Esophagus (tissue), 2 donors: ENCODE measurements around the gene RBMS3. TPM values are rescaled to one million over a fixed set of nuclear protein-coding genes. Genes with fewer than 3 reads are reported as not detected.

ENCODE experiments used
- H3K27ac ChIP-seq, 2 donors: one replicate each; pipeline ENCODE4 v1.5.1; 2013; ENCODE audit warnings: low read depth in 2 of 2, mild to moderate bottlenecking in 2 of 2, inconsistent platforms in 1 of 2, low read length in 1 of 2, moderate library complexity in 1 of 2
- H3K27me3 ChIP-seq, 2 donors: one replicate each; pipeline ENCODE4 v1.6.1; 2013; ENCODE audit warnings: low read length in 2 of 2, control low read depth in 1 of 2, mild to moderate bottlenecking in 1 of 2; ENCODE audit not compliant: insufficient read depth in 2 of 2, control insufficient read depth in 1 of 2
- H3K36me3 ChIP-seq, 2 donors: one replicate each; pipeline ENCODE4 v1.6.1; 2013; ENCODE audit warnings: low read length in 1 of 2; ENCODE audit not compliant: control insufficient read depth in 2 of 2, insufficient read depth in 2 of 2
- H3K4me1 ChIP-seq, 2 donors: one replicate each; pipeline ENCODE4 v1.6.1; 2013; ENCODE audit warnings: low read length in 1 of 2; ENCODE audit not compliant: control insufficient read depth in 2 of 2, insufficient read depth in 2 of 2
- H3K4me3 ChIP-seq, 2 donors: one replicate each; pipeline ENCODE4 v1.5.1; 2013; ENCODE audit warnings: low read length in 2 of 2, mild to moderate bottlenecking in 2 of 2, low read depth in 1 of 2, moderate library complexity in 1 of 2
- H3K9me3 ChIP-seq, 2 donors: one replicate each; pipeline ENCODE4 v1.6.1; 2013; ENCODE audit warnings: mild to moderate bottlenecking in 2 of 2, low read depth in 1 of 2, low read length in 1 of 2, moderate library complexity in 1 of 2; ENCODE audit not compliant: control insufficient read depth in 2 of 2, insufficient read depth in 1 of 2
- whole genome bisulfite sequencing, 2 donors: extraction: QIAGEN DNeasy Blood & Tissue Kit; methylation state at CpG; one replicate each; pipeline ENCODE4 v1.1.7; 2013; 5-methylcytosine and 5-hydroxymethylcytosine counted together
- polyA plus RNA-seq, 2 donors: library from polyadenylated mRNA; stranded (reverse); fragments of 200-250 nt; gene quantifications; one replicate each; pipeline ENCODE4 v1.2.3, GENCODE V29; 2013
- donor health status: healthy with polysubstance abuse.
- donor health status: Bipolar disorder and iron deficiency.

Gene RBMS3
- polyA plus RNA-seq, 2 donors = 1.1 to 1.7 TPM

DNA sequence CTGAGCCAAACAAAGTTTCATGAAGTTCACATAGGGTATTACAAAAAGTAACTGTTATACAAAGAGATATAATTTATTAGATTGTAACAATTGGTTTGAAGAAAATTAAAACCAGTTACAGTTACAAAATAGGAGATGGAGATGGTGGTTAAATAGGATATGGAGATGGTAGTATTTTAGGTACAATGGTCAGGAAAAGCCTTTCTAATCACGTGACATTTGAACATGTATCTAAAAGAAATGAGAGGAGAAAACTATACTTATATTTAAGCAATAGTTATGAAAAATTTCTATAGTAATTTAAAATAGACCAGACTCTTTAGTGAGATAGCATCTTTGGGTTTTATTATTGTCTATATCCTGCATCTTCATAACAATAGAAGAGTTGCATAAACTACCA is 312.9 kb downstream of the RBMS3 start:
- H3K27me3 ChIP-seq = no peaks in the 10 kb centered on the region
- no peak overlapping the region for H3K4me3 ChIP-seq
- no peaks in the 10 kb centered on the region for H3K36me3 ChIP-seq
- H3K27ac ChIP-seq = no peak overlapping the region
- 79 to 86% methylated on average over 1 of the region's 1 CpG for WGBS, 2 donors
- no peaks in the 10 kb centered on the region for H3K9me3 ChIP-seq
- no peaks in the 10 kb centered on the region for H3K4me1 ChIP-seq

DNA sequence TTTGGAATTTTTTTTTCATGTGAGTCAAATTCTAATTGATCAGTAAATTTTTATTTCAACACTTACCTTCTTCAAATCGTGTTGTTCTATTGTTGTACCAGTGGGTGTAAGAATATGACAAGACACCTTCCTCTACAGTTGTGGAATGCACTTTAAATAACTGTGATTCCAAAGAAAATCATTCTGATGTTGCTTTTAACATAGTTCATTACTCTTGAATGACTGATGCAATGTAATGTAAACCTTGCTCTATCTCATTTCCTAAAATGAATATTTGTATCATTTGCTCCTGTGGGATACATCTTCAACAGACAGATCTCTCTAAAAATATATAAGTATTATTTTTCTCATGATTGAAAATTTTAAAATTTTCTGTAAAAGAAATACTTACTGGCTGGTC is 313.4 kb downstream of the RBMS3 start:
- no peak overlapping the region for H3K27ac ChIP-seq
- 68 to 76% methylated on average over 1 of the region's 1 CpG for WGBS, 2 donors
- H3K4me1 ChIP-seq = no peaks in the 10 kb centered on the region
- H3K27me3 ChIP-seq = no peaks in the 10 kb centered on the region
- no peaks in the 10 kb centered on the region for H3K9me3 ChIP-seq
- H3K36me3 ChIP-seq = no peaks in the 10 kb centered on the region
- no peak overlapping the region for H3K4me3 ChIP-seq

DNA sequence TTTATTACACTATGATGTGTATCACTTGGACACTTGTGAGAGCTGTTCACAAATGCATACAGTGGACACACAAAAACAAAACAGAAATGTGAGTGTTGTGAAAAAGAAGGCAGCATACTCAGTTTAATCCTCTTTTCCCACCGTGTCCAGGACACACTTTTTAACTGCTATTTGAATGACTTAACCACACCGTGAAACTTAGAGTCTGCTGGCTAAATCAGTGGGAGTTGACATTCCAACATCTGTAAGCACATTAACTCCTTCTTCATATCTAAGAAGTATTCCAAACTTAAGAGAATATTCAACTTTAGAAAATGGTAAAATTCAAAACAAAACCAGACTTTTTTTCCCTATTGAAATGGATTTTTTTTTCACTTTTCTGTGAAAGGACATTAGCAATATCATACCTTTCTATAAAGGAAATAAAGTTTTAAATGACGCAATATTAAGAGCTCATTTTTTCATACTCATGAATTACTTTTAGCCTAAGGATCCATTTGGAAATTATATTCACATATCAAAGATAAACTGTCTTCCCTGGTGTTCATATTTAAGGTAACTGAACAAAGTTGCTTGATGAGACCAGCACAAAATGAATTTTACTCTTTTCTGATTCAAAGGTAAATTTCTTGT is 316.6 kb downstream of the RBMS3 start:
- WGBS, 2 donors = 57 to 64% methylated on average over 3 of the region's 3 CpGs
- Histone ChIP-seq H3K36me3 (no peaks in the 10 kb centered on the region), H3K4me3 (no peak overlapping the region), H3K4me1 (no peaks in the 10 kb centered on the region), H3K27me3 (no peaks in the 10 kb centered on the region), H3K27ac (no peak overlapping the region), H3K9me3 (no peaks in the 10 kb centered on the region)

DNA sequence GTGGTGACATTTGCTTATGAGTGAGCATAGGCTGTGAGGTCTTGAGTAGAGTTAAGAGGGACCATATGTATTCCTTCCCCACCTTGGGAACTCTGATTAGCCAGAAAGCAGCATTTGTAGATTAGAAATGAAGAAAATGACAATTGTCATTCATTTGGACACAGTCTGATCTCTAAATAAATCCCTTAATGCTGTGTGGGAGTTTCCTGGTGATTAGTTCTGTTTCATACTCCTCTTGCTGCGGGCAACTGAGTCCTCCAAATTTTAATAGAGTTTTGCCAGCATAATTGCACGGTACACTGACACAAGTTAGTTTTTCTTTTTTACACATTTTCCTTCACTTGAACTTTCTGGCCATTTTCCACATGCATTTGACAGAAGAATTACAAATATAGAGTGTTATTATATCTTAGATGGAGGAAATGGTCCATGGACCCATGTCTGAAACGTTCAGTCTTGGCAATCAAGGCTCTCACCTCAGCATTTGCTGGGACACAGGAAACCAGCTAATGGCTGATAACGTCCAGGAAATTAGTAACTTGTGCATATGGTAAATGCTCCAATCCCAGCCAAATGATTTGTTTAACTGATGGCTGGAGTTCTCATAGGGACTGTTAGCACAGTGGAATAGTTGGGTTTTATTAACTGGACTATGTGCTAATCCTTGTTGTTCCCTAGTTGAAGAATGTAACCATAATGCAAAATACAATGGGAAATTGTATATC is 321.2 kb downstream of the RBMS3 start:
- Histone ChIP-seq H3K4me1 (no peaks in the 10 kb centered on the region), H3K27ac (no peak overlapping the region), H3K4me3 (no peak overlapping the region), H3K9me3 (no peaks in the 10 kb centered on the region), H3K27me3 (no peaks in the 10 kb centered on the region), H3K36me3 (no peaks in the 10 kb centered on the region)
- 38 to 51% methylated on average over 4 of the region's 4 CpGs for WGBS, 2 donors

DNA sequence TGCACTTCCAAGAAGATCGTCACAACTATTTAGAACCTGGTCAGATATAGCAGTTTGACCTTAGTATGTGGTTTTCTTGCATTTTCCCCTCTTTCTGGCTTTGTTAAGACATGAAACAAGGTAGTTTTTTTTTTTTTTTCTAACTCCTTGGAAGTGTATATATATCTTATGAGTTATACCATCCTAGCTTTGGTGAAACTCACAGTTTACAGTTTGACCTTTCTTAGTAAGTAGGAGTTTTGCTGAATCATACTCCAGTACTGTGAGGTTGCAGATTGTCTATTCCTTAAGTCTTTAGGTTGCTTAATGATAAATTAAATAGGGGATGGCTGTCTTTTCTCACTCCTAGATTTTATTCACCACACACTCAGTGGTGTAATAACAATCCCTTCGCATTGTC is 325.0 kb downstream of the RBMS3 start:
- 90 to 91% methylated on average over 2 of the region's 2 CpGs for WGBS, 2 donors

DNA sequence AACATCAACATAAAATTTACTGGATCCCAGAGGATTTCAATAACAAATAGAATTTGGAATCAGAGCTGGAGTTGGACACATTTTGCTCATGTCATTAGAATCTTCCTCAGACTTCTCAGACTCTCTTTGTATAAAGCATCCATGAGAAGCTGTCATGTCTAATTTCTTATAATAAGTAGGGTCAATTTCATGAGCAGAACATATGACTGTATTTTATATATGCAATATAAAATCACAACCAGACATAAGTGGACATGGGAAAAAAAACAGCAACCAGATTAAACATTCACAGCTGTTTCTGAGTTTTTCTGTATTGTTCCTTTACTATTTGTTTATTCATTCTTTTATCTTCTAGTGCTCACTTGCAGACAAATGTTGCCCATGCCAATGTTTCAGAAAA is 325.5 kb downstream of the RBMS3 start:
- no peaks in the 10 kb centered on the region for H3K4me1 ChIP-seq
- no peak overlapping the region for H3K27ac ChIP-seq
- H3K27me3 ChIP-seq = no peaks in the 10 kb centered on the region
- no peaks in the 10 kb centered on the region for H3K36me3 ChIP-seq
- no peaks in the 10 kb centered on the region for H3K9me3 ChIP-seq
- H3K4me3 ChIP-seq = no peak overlapping the region

More for the DNA sequence above, 325.0 kb downstream of the RBMS3 start:
- H3K4me3 ChIP-seq = no peak overlapping the region
- H3K9me3 ChIP-seq = no peaks in the 10 kb centered on the region
- H3K36me3 ChIP-seq = no peaks in the 10 kb centered on the region
- no peaks in the 10 kb centered on the region for H3K27me3 ChIP-seq
- H3K27ac ChIP-seq = no peak overlapping the region
- no peaks in the 10 kb centered on the region for H3K4me1 ChIP-seq

DNA sequence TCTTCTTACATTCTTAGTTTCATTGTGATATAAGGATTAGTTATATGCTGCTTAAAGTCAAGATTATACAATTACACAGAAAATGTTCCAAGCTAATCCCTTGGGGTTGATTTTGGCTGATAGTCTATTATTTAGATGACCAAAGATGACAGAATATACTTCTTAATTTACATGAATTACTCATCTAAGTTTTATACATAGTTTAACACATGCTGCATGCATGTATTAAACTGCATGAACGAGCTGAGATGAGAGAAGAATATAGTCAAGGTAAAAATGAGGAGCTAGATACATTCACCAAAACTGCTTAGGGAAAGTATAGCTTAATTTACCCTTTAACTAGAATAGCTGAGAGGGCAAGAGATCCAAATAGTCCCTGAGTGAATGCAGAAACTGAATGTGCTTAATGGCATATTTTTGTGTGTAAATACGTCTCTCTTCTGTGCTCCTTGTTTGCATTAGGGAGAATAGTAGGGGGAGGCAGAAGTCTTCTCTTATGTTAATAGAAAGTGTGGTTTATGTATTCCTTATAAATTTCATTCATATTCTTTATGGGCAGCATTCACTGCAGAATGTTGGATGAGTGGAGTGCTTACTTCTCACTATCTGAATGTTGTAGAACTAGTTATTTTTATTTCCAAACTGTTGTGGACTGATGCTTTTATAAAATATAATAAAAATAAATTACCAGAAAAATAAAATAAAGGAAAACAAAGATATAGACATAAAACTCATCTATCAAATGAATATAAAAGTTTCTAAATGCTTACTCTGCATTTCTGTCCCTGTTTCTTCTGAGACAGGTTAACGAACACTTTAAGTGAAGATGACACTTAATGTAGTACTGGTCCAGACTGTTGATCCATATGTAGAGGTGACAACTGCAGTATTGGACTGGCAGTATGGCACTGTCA is 327.8 kb downstream of the RBMS3 start:
- H3K36me3 ChIP-seq = no peaks in the 10 kb centered on the region
- H3K27ac ChIP-seq = no peak overlapping the region
- no peaks in the 10 kb centered on the region for H3K4me1 ChIP-seq
- H3K4me3 ChIP-seq = no peak overlapping the region
- no peaks in the 10 kb centered on the region for H3K9me3 ChIP-seq
- WGBS, 2 donors = 80 to 86% methylated on average over 3 of the region's 3 CpGs
- no peaks in the 10 kb centered on the region for H3K27me3 ChIP-seq

DNA sequence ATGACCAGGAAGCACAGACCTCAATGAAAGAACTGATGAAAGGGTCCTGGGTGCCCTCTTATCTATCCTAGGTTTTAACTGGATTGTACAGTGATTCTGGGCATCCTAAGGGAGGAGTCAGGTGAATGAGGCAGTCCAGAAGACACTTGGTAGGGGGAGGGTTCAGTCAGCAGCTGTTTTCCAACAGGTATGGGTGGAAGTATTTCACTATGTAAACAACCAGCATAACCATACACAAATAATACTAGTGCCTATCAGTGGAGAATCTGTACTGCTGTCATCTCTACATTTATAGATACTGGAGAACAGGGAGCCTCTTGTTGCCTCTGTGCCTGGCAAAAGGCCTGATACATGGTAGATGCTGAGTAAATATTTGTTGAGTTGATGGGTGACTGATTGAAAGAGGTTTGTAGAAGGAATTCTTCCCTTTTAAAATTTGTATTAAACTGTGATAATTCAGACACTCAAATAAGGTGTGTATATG is 328.5 kb downstream of the RBMS3 start:
- H3K9me3 ChIP-seq = no peaks in the 10 kb centered on the region
- H3K36me3 ChIP-seq = no peaks in the 10 kb centered on the region
- no peaks in the 10 kb centered on the region for H3K27me3 ChIP-seq
- H3K4me3 ChIP-seq = no peak overlapping the region
- H3K27ac ChIP-seq = no peak overlapping the region
- no peaks in the 10 kb centered on the region for H3K4me1 ChIP-seq

DNA sequence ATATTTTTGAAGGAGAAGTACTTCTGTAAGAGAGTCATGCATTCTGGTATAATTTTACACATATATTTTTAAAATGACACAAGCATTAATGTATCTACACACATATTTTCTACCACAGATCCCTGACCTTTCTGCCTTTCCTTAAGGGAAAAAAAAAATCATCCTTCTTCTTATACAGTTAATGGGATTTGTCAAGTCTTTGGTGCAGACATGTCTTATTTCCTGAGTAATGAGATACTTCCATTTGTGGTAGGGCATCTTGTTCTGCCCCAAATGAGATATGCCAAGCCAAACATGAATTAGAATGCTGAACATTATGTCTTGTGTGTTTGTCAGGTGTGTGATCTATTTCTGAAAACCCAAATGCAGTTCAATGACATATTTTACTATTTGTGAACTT is 329.9 kb downstream of the RBMS3 start:
- H3K9me3 ChIP-seq = no peaks in the 10 kb centered on the region
- no peaks in the 10 kb centered on the region for H3K4me1 ChIP-seq
- no peak overlapping the region for H3K27ac ChIP-seq
- no peaks in the 10 kb centered on the region for H3K36me3 ChIP-seq
- H3K27me3 ChIP-seq = no peaks in the 10 kb centered on the region
- H3K4me3 ChIP-seq = no peak overlapping the region
